ENCODE measurements around the gene FAM83G.
"Not testable (repeated sequence)": the region's sequence is repeated elsewhere in the genome, so short reads cannot be mapped to it uniquely, and the experiment has no call there.

DNA sequence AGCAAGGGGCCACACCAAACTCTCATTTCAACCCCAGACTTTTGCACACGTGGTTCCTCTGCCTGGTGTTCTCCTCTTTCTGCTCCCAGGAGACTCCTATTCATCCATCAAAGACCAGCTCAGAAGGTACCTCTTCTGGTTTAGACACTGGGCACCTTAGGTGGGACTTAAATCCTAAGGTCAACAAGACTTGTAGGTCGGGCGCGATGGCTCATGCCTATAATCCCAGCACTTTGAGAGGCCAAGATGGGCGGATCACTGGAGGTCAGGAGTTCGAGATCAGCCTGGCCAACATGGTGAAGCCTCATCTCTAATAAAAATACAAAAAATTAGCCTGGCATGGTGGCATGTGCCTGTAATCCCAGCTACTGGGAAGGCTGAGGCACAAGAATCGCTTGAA is 42.9 kb upstream of the FAM83G start:
- not testable (repeated sequence) for TF ChIP-seq EZH2 (IDR thresholded peaks at IDR 0.05); POLR2AphosphoS5 (IDR thresholded peaks at IDR 0.05; ENCODE audit: borderline replicate concordance, low read depth, low read length); FOXP2 (optimal IDR thresholded peaks at IDR 0.05; ENCODE audit: control extremely low read depth, extremely low read length, insufficient read depth)
